ENCODE data around the gene KIAA1191.

GRCh38 chr5:176366232-176366894 lies 4.8 kb upstream of the KIAA1191 start:
- TF ChIP-seq EP300 (IDR thresholded peaks at IDR 0.05) = no peak
- TF ChIP-seq CTCF (IDR thresholded peaks at IDR 0.05) = no peak
- no peak for TF ChIP-seq POLR2A (IDR thresholded peaks at IDR 0.05)
- TF ChIP-seq POLR2AphosphoS5 (IDR thresholded peaks at IDR 0.05) = no peak

Data from upper lobe of left lung (tissue), 4 donors.